Erythroblast (primary cell): ENCODE results near the gene PMM2.
"Not testable (repeated sequence)": the region's sequence is repeated elsewhere in the genome, so short reads cannot be mapped to it uniquely, and the experiment has no call there.

Experiments used
- DNase-seq, 2 experiments: peaks; one replicate each; lab custom pipeline; 2025; lab: John Stamatoyannopoulos, UW
- GATA1 ChIP-seq: IDR thresholded peaks from 2 replicates; pipeline ENCODE4 v1.6.1; 2011; ENCODE audit warnings: low read depth, mild to moderate bottlenecking, control low read depth, low read length, moderate library complexity
- POLR2A ChIP-seq: IDR thresholded peaks from 2 replicates; pipeline ENCODE4 v1.6.1; 2011; ENCODE audit warnings: mild to moderate bottlenecking, low read length

PMM2 gene

DNA sequence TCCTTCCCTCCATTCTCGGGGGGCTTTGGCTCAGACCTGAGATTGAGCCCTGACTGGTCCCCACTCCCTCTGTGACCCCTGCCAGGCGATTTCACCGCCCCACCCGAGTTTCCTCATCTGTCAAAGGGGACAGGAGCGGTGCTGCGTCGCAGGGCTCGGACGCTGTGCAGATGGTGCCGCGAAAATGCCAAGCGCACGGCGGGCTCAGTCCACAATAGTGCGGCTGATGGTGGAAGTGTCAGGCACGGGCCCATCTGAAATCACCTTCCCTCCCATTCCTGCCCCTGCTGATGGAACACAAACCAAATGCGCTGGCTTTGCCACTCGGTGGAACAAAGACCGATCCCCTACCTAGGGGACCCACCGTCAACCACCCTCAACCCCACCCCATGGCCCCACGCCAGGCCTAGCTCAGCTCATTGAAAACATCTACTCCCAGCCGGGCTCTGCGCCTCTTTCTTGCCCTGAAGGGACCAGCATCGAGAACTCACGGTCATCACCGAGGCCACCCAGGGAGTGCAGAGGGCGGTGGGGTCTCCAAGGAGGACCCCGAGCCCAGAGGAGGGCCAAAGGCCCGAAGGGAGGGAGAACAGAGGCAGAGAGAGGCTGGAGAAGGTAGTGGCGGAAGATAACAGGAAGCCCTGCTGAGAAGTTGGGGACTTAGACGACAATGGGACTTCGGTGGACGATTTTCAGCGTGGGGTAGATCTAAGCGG lies 69.7 kb downstream of the PMM2 start:
- no peak for TF ChIP-seq GATA1
- TF ChIP-seq POLR2A: no peak
- DNase-seq: peak; percentile 64 to 65

DNA sequence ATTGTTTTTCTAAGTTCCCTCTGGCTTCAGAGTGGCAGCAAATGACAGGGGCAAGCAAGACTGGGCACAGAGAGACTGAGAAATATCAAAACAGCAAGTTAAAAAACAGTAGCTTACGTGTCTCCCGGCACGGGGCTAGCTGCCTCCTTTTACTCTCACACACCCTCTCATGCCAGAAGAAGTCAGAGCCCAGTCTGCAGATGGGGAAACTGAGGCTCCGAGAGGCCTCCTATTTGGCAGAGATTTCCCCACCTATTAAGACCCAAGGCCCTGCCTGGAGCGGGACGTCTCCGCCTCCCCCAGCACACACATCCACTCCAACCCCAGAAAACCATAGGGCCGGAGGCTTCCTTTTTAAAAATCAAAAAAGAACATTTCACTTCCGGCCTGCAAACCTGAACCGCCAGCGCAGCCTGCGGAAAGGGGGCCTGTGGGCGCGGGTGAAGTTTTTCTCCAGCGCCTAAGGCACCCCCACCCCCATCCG lies 70.3 kb downstream of the PMM2 start:
- peak in 1 of 2 experiments; percentile 67 for DNase-seq
- TF ChIP-seq GATA1 (no peak), POLR2A (no peak)

DNA sequence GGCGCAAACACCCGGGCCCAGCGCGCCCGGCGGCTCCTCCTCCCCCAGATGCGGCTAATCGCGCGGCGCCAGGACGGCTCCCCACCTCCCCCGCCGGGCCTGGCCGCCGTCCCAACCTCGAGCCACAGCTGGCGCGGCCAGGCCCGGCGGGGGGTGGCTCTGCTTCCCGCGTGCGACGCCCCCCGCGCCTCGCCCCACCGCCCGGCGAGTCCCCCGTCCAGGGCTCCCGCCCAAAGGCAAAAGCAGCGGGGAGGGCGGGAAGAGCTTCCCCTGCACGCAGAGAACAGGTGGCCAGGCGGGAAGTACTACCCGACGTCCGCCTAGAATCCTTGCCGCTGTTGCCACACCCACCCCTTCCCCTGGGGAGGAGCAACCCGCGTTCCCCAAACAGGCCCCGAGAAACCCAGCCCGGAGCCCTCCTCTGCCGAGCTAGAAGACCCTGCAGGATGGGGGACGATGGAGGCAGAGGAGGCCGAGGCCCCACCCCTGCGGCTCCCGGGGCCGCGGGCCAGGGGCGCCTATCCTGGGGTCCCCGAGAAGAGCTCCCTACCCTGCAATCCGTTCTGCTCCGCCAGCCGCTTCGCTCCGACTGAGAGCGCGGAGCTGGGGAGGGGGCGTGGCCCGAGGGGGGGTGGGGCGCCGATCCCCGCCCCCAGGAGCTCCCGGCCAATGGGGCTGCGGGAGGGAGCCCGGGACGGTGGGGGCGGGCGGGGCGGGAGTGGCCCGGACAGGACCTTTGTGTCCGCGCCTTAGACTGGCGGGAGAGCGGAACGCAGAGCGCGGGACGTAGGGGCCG lies 71.0 kb downstream of the PMM2 start, which contains the start of gene CARHSP1:
CARHSP1 (minus strand) TSS at position 591 of the 796 bp plus-strand sequence. CDS start 9,678 bp downstream, outside the sequence.
- peak; percentile 92 to 93 for DNase-seq
- peak; percentile 65 for TF ChIP-seq POLR2A
- no peak for TF ChIP-seq GATA1

DNA sequence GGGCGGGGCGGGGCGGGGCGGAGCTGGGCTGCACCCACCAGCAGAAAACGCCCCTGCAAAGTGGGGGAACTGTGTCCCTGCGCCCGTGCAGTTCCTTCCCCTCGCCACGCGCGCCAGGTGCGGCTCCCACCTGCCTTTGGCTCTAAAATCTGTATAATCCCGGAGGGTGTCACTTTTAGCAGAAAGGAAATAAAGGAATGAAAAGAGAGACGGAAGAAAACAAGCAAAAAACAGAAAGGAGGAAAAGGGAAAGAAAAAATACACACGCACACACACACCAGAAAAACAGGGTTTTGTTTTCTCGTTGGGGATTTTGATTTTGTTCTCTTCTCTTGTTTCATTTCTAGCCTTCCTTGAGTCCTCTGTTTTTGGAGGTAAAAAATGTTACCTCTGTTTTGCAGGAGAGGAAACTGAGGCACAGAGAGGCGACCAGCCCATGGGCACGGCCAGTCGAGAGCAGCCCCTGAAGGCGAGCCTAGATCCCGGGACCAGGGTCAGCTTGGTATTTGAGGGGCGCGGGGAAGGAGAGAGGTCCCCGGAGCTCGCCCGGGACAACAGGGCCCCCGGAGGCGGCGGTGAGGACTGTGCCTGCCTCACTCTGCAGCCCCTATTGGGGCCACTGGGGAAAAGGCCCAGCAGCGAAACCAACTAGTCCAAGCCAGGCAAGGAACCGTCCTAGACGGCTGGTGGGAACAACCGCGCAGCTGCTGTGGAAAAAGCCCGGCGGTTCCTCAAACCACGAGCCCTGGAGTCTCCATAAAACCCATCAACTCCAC lies 71.8 kb downstream of the PMM2 start:
- peak; percentile 27 to 44 for DNase-seq
- TF ChIP-seq GATA1 (no peak), POLR2A (no peak)

DNA sequence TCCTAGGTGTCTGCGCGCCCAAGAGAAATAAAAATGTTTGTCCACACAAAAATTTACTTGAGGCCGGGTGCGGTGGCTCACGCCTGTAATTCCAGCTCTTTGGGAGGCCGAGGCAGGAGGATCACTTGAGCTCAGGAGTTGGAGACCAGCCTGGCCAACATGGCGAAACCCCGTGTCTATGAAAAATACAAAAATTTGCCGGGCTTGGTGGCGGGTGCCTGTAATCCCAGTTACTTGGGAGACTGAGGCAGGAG lies 72.3 kb downstream of the PMM2 start:
- DNase-seq: not testable (repeated sequence)

DNA sequence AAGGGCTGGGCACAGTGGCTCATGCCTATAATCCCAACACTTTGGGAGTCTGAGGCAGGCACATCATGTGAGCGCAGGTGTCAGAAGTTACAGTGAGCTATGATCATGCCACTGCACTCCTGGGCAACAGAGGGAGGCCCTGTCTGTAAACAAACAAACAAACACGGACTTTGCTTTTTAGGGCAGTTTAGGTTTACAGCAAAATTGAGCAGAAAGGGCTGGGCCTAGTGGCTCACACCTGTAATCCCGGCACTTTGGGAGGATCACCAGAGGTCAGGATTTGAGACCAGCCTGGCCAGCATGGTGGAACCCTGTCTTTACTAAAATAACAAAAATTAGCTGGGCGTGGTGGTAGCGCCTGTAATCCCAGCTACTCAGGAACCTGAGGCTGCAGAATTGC lies 74.4 kb downstream of the PMM2 start:
- TF ChIP-seq GATA1 (no peak), POLR2A (no peak)
- no peak for DNase-seq

DNA sequence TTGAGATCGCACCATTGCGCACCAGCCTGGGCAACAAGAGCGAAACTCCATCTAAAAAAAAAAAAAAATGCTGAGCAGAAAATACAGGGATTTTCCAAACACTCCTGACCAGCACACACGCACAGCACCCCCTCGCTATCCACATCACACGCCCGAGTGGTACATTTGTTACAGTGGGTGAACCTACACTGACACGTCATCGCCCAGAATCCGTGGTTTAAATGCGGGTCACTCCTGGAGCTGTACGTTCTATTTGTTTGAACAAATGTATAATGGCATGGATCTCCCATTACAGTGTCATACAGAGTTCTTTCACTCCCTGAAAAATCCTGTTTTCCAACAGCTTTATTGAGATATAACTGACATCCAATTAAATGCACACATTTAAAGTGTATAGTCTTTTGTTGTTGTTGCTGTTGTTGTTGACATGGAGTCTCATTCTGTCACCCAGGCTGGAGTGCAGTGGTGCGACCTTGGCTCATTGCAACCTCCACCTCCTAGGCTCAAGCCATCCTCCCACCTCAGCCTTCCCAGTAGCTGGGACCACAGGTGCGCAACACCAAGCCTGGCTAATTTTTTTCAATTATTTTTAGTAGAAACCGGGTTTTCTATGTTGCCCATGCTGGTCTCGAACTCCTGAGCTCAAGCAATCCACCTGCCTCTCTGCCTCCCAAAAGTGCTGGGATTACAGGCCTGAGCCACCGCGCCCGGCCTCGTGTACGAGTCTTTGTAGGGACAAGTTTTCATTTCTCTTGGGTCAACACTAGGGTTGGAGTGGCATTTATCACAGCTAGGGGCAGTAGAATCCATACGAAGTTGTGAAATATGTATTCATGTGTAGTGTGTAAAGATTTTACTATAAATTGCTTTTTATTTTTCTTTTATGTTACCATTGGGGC lies 75.6 kb downstream of the PMM2 start:
- peak in 1 of 2 experiments; percentile 10 for DNase-seq
- TF ChIP-seq GATA1: no peak
- TF ChIP-seq POLR2A: no peak

DNA sequence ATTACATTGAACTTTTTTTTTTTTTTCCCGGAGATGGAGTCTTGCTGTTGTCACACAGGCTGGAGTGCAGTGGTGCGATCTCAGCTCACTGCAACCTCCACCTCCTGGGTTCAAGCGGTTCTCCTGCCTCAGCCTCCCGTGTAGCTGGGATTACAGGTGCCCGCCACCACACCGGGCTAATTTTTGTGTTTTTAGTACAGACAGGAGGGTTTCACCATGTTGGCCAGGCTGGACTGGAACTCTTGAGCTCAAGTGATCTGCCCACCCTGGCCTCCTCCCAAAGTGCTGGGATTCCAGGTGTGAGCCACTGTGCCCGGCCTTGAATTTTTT lies 76.2 kb downstream of the PMM2 start:
- not testable (repeated sequence) for DNase-seq

DNA sequence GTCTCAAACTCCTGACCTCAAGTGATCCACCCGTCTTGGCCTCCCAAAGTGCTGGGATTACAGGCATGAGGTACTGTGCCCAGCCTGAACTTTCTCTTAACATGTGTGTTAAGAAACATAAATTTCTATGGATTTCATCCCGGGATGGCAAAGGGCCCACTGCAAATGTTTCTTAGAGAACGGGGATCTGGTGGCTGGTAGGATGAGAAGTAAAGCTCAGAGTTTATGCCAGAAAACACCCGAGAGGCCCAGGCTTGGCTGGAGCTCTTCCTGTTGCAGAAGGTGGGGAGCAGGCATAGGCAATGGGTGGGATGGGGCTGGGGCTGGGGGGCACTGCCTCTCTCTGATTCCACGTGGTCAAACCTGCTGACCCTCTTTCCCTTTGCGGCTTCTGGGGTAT lies 76.7 kb downstream of the PMM2 start:
- no peak for DNase-seq
- TF ChIP-seq GATA1 (no peak), POLR2A (no peak)

DNA sequence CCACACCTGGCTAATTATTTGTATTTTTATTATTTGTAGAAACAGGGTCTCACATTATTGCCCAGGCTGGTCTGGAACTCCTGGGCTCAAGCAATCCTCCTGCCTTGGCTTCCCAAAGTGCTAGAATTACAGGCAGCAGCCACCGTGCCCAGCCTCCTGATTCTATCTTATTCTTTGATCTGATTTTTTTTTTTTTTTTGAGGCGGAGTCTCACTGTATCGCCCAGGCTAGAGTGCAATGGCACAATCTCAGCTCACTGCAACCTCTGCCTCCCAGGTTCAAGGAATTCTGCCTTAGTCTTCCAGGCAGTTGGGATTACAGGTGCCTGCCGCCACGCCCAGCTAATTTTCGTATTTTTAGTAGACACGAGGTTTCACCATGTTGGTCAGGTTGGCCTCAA lies 77.7 kb downstream of the PMM2 start:
- not testable (repeated sequence) for DNase-seq

DNA sequence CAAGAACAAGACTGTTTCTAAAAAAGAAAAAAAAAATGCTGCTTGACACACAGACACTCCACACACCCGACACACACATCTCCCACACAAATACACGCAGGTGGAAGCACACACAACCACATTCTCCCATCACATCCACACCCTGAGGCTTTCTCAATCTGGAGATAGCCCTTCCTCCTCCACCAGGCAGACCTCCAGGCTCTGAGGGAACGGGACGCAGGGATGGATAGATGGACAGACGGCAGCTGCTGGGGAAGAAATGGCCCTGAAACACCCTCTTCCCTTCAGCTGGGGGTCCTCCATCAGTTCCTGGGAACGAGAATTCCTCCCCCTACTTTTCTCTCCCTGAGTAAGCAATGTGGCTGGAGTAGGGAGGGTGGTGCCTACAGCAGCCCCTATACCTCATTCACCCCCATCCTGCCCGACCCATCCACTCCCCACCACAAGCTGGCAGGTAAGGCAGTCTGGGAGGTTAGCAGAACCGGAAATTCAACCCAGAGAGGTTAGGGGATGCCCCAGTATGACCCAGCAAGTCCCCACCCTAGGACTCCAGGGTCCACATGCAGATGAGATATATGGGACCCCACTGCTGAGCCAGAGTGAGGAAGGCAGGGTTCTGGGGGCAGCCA lies 80.4 kb downstream of the PMM2 start:
- TF ChIP-seq POLR2A (no peak), GATA1 (no peak)
- no peak for DNase-seq

DNA sequence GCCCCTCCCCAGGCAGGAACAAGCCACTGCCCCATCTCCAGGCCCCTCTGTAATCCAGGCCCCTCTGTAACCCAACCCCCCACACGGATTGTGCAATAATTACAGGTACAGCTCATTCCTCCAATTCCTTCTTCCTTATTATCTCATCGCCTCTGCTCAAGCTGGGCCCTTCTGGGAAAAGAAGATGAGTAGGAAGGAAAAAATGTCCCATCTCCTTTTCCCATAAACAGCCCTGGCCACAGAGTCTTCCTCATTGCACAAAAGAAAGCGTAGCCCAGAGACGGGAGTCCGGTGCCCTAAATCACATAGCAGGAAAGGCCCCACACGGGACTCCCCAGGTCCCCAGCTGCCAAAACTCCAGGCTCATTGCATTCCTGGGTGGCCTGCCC lies 80.9 kb downstream of the PMM2 start:
- DNase-seq: no peak
- TF ChIP-seq GATA1 (no peak), POLR2A (no peak)
